CD4-positive, CD25-positive, alpha-beta regulatory T cell (primary cell): Measurements from ENCODE around the gene BSDC1. TPM values are rescaled to one million over a fixed set of nuclear protein-coding genes. Genes with fewer than 3 reads are reported as not detected.
A peak's percentile ranks its signal among the peaks of the same experiment; 100 is the strongest.
"Not testable (repeated sequence)": the region's sequence is repeated elsewhere in the genome, so short reads cannot be mapped to it uniquely, and the experiment has no call there.

Experiments used
- ATAC-seq, 2 donors: fragments of 150-1000 bp; cut with Tn5 transposase; one replicate each; pipeline ENCODE4 v1.10.0; 2021; ENCODE audit warnings: low read depth in 2 of 2, moderate number of reproducible peaks in 2 of 2, moderate library complexity in 1 of 2
- DNase-seq, 3 donors: peaks; one replicate each; pipeline versions ENCODE4 v3.0.0 to v3.0.0-alpha.2; 2012 to 2022; ENCODE audit warnings: mixed read lengths in 1 of 3
- H3K27ac ChIP-seq: one replicate; pipeline ENCODE4 v1.7.0; 2013; ENCODE audit warnings: mild to moderate bottlenecking, low read length; ENCODE audit not compliant: insufficient read depth, poor library complexity, severe bottlenecking
- H3K27me3 ChIP-seq: one replicate; pipeline ENCODE4 v1.7.0; 2013; ENCODE audit warnings: low read length; ENCODE audit not compliant: control insufficient read depth, insufficient read depth
- H3K36me3 ChIP-seq: one replicate; pipeline ENCODE4 v1.7.0; 2013; ENCODE audit warnings: mild to moderate bottlenecking, low read length, moderate library complexity; ENCODE audit not compliant: control insufficient read depth, insufficient read depth
- H3K4me1 ChIP-seq: 2 replicates; pipeline ENCODE4 v1.7.0; 2013; ENCODE audit warnings: mild to moderate bottlenecking, low read length; ENCODE audit not compliant: insufficient read depth, control insufficient read depth, poor library complexity, severe bottlenecking
- H3K4me3 ChIP-seq: one replicate; pipeline ENCODE4 v1.7.0; 2013; ENCODE audit warnings: low read depth, mild to moderate bottlenecking, low read length, moderate library complexity
- H3K9me3 ChIP-seq, 2 experiments: 1 replicate in 1 of 2; 2 replicates in 1 of 2; pipeline ENCODE4 v1.7.0; 2013; ENCODE audit warnings: low read length in 2 of 2, mild to moderate bottlenecking in 1 of 2, moderate library complexity in 1 of 2; ENCODE audit not compliant: control insufficient read depth in 2 of 2
- H3K27ac Mint-ChIP-seq, 3 donors: one replicate each; pipeline ENCODE4 v1.8.0; 2020 to 2022; ENCODE audit warnings: mild to moderate bottlenecking in 3 of 3, mixed read lengths in 3 of 3, moderate library complexity in 2 of 3
- H3K27me3 Mint-ChIP-seq: one replicate; pipeline ENCODE4 v1.8.0; 2022; ENCODE audit warnings: mild to moderate bottlenecking, mixed read lengths
- H3K36me3 Mint-ChIP-seq: one replicate; pipeline ENCODE4 v1.8.0; 2020; ENCODE audit warnings: mixed read lengths
- H3K4me1 Mint-ChIP-seq, 4 donors: one replicate each; pipeline ENCODE4 v1.8.0; 2020 to 2022; ENCODE audit warnings: mixed read lengths in 4 of 4, mild to moderate bottlenecking in 1 of 4
- H3K4me3 Mint-ChIP-seq, 4 donors: one replicate each; pipeline ENCODE4 v1.8.0; 2020 to 2022; ENCODE audit warnings: mild to moderate bottlenecking in 4 of 4, mixed read lengths in 4 of 4, moderate library complexity in 3 of 4
- H3K9me3 Mint-ChIP-seq, 7 donors: one replicate each; pipeline ENCODE4 v1.8.0; 2020 to 2022; ENCODE audit warnings: mixed read lengths in 7 of 7, mild to moderate bottlenecking in 3 of 7, moderate library complexity in 2 of 7
- polyA plus RNA-seq, 4 donors: library from polyadenylated mRNA; unstranded; fragments of 300-500 nt; fragmentation: Illumina TruSeq; gene quantifications; one replicate each; pipeline ENCODE4 v1.2.3, GENCODE V29; 2021
- total RNA-seq: library from RNA; stranded (reverse); gene quantifications from one replicate; pipeline ENCODE4 v1.2.3, GENCODE V29; 2022

The BSDC1 gene
- total and polyA plus RNA-seq, 5 donors from 2014 or later, result 27.3 to 198 (median 40.6) TPM

- H3K4me1 ChIP-seq, result peaks cover 4% of the 10 kb centered on the region
- no peak overlapping the region for H3K27ac ChIP-seq
- Mint-ChIP-seq H3K27ac (no peak overlapping the region), H3K36me3 (no peaks in the 10 kb centered on the region), H3K27me3 (peaks cover 22% of the 10 kb centered on the region), H3K9me3 (peaks cover 0 to 1% (median 0%) of the 10 kb centered on the region in 7 donors), H3K4me3 (peak overlapping the region in 1 of 4 donors; percentile 74), H3K4me1 (peaks cover 0 to 5% (median 0%) of the 10 kb centered on the region in 4 donors)
- no peak overlapping the region for H3K4me3 ChIP-seq
- no peaks in the 10 kb centered on the region for H3K27me3 ChIP-seq
- ATAC-seq (peak; percentile 54 to 65), DNase-seq (peak; percentile 42)
- no peaks in the 10 kb centered on the region for H3K9me3 ChIP-seq
- no peaks in the 10 kb centered on the region for H3K36me3 ChIP-seq
Measured at GRCh38 chr1:32400876-32401631, 6.8 kb upstream of the BSDC1 start.

GRCh38 chr1:32399843-32400242 is 5.6 kb upstream of the BSDC1 start:
- no peak overlapping the region for H3K4me3 Mint-ChIP-seq
- ATAC-seq (no peak), DNase-seq (no peak)
- no peak overlapping the region for H3K27ac Mint-ChIP-seq
- H3K9me3 ChIP-seq, result no peaks in the 10 kb centered on the region
- peaks cover 11% of the 10 kb centered on the region for H3K4me1 ChIP-seq
- no peak overlapping the region for H3K27ac ChIP-seq
- H3K27me3 Mint-ChIP-seq, result peaks cover 22% of the 10 kb centered on the region
- no peak overlapping the region for H3K4me3 ChIP-seq
- H3K9me3 Mint-ChIP-seq, result peaks cover 0 to 1% (median 0%) of the 10 kb centered on the region in 7 donors
- no peaks in the 10 kb centered on the region for H3K27me3 ChIP-seq
- no peaks in the 10 kb centered on the region for H3K36me3 ChIP-seq
- H3K36me3 Mint-ChIP-seq, result no peaks in the 10 kb centered on the region
- peaks cover 0 to 14% (median 3%) of the 10 kb centered on the region in 4 donors for H3K4me1 Mint-ChIP-seq

- peaks cover 22% of the 10 kb centered on the region for H3K27me3 Mint-ChIP-seq
- Histone ChIP-seq H3K27me3 (no peaks in the 10 kb centered on the region), H3K27ac (no peak overlapping the region), H3K9me3 (no peaks in the 10 kb centered on the region), H3K36me3 (no peaks in the 10 kb centered on the region), H3K4me3 (no peak overlapping the region), H3K4me1 (peaks cover 22% of the 10 kb centered on the region)
- no peak overlapping the region for H3K27ac Mint-ChIP-seq
- H3K36me3 Mint-ChIP-seq, result peaks cover 4% of the 10 kb centered on the region
- peaks cover 0 to 1% (median 0%) of the 10 kb centered on the region in 7 donors for H3K9me3 Mint-ChIP-seq
- no peak overlapping the region for H3K4me3 Mint-ChIP-seq
- no peak for DNase-seq
- ATAC-seq, result no peak
- peaks cover 2 to 22% (median 13%) of the 10 kb centered on the region in 4 donors for H3K4me1 Mint-ChIP-seq
Measured at GRCh38 chr1:32398401-32398800, 4.2 kb upstream of the BSDC1 start.

GRCh38 chr1:32396524-32396923 is 2.3 kb upstream of the BSDC1 start:
- not testable (repeated sequence) for DNase-seq, H3K36me3 ChIP-seq, H3K27ac Mint-ChIP-seq, H3K9me3 Mint-ChIP-seq, ATAC-seq, H3K36me3 Mint-ChIP-seq, H3K9me3 ChIP-seq, H3K4me3 ChIP-seq, H3K27ac ChIP-seq, H3K27me3 ChIP-seq
- H3K4me1 Mint-ChIP-seq, result peaks cover 4 to 23% (median 22%) of the 10 kb centered on the region in 4 donors
- peak overlapping the region in 1 of 4 donors; percentile 22 for H3K4me3 Mint-ChIP-seq
- H3K4me1 ChIP-seq, result peaks cover 37% of the 10 kb centered on the region
- H3K27me3 Mint-ChIP-seq, result peaks cover 18% of the 10 kb centered on the region

GRCh38 chr1:32394890-32395432 is 720 bp upstream of the BSDC1 start:
- ATAC-seq, result no peak
- H3K9me3 Mint-ChIP-seq, result peaks cover 0 to 1% (median 0%) of the 10 kb centered on the region in 7 donors
- Histone ChIP-seq H3K27ac (peak overlapping the region; percentile 96), H3K27me3 (no peaks in the 10 kb centered on the region), H3K4me1 (peaks cover 33% of the 10 kb centered on the region), H3K36me3 (peaks cover 23% of the 10 kb centered on the region), H3K4me3 (peak overlapping the region; percentile 94), H3K9me3 (no peaks in the 10 kb centered on the region)
- peak overlapping the region; percentile 99 to 100 (median 100) for H3K27ac Mint-ChIP-seq
- peaks cover 4% of the 10 kb centered on the region for H3K36me3 Mint-ChIP-seq
- H3K27me3 Mint-ChIP-seq, result peaks cover 12% of the 10 kb centered on the region
- H3K4me1 Mint-ChIP-seq, result peaks cover 4 to 23% (median 19%) of the 10 kb centered on the region in 4 donors
- DNase-seq, result no peak
- peak overlapping the region in 3 of 4 donors; percentile 99 to 100 (median 99) for H3K4me3 Mint-ChIP-seq

GRCh38 chr1:32393832-32394140 is 455 bp downstream of the BSDC1 start:
- ATAC-seq (peak; percentile 2 to 4), DNase-seq (no peak)
- H3K36me3 ChIP-seq, result peaks cover 31% of the 10 kb centered on the region

GRCh38 chr1:32393136-32393535 is 1.1 kb downstream of the BSDC1 start:
- ATAC-seq, result no peak
- peaks cover 4 to 23% (median 19%) of the 10 kb centered on the region in 4 donors for H3K4me1 Mint-ChIP-seq
- H3K9me3 ChIP-seq, result no peaks in the 10 kb centered on the region
- H3K27me3 Mint-ChIP-seq, result peaks cover 6% of the 10 kb centered on the region
- H3K4me3 Mint-ChIP-seq, result peak overlapping the region in 3 of 4 donors; percentile 99 to 100 (median 99)
- peaks cover 31% of the 10 kb centered on the region for H3K36me3 ChIP-seq
- H3K9me3 Mint-ChIP-seq, result no peaks in the 10 kb centered on the region
- peak overlapping the region; percentile 96 for H3K27ac ChIP-seq
- H3K4me3 ChIP-seq, result peak overlapping the region; percentile 94
- DNase-seq, result no peak
- no peaks in the 10 kb centered on the region for H3K27me3 ChIP-seq
- peak overlapping the region in 2 of 3 donors; percentile 99 to 100 for H3K27ac Mint-ChIP-seq
- peaks cover 4% of the 10 kb centered on the region for H3K36me3 Mint-ChIP-seq
- peaks cover 33% of the 10 kb centered on the region for H3K4me1 ChIP-seq

More at GRCh38 chr1:32393832-32394140, 455 bp downstream of the BSDC1 start:
- Mint-ChIP-seq H3K27ac (peak overlapping the region; percentile 99 to 100 (median 100)), H3K4me3 (peak overlapping the region in 3 of 4 donors; percentile 99 to 100 (median 99)), H3K36me3 (peaks cover 4% of the 10 kb centered on the region), H3K27me3 (peaks cover 11% of the 10 kb centered on the region), H3K9me3 (no peaks in the 10 kb centered on the region), H3K4me1 (peaks cover 4 to 23% (median 19%) of the 10 kb centered on the region in 4 donors)
- Histone ChIP-seq H3K4me3 (peak overlapping the region; percentile 94), H3K27me3 (no peaks in the 10 kb centered on the region), H3K4me1 (peaks cover 33% of the 10 kb centered on the region), H3K9me3 (no peaks in the 10 kb centered on the region), H3K27ac (peak overlapping the region; percentile 96)
